Stimulated activated naive CD4-positive, alpha-beta T cell treated with Interleukin-2 at 50 U/mL for 16 hours (primary cell): Measurements from ENCODE around the gene EMILIN2.
A peak's percentile ranks its signal among the peaks of the same experiment; 100 is the strongest.
"Not testable (repeated sequence)": the region's sequence is repeated elsewhere in the genome, so short reads cannot be mapped to it uniquely, and the experiment has no call there.

ENCODE experiments used
- DNase-seq: peaks from one replicate; lab custom pipeline; 2025; lab: John Stamatoyannopoulos, UW

EMILIN2 gene

DNA sequence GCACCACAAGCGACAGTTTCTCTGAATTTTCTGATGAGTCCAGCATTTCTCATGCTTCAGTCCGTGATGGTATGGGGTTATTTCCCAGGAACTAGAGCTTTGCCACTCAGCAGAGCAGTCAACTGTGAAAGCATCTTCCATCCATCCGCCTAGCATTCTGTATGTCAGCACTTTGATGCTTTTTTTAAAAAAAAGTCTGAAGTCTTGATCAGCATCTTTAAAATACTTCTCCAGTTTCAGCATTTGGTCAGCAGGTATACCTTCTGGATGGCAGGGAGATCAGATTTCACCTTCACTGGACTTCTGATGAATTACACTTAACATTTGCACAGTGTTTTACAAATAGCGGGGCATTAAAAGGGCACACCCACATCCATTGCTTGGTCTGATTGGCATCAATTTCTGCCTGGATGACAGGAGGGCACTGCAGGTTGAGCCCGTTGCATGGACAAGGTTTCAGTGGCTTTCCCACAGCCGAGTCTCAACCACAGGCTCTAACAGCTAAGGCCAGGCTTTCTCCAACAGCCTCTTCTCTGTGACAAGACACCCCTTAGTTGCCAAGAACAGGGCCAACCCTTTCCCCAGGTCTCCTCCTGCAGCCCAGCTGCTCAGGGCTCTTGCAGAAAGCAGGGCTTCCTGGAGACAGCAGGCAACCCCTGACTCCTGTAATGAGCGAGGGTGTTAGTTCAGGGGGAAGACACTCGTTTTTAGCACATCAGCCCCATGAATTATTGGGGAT lies 54.0 kb downstream of the EMILIN2 start:
- no peak for DNase-seq

DNA sequence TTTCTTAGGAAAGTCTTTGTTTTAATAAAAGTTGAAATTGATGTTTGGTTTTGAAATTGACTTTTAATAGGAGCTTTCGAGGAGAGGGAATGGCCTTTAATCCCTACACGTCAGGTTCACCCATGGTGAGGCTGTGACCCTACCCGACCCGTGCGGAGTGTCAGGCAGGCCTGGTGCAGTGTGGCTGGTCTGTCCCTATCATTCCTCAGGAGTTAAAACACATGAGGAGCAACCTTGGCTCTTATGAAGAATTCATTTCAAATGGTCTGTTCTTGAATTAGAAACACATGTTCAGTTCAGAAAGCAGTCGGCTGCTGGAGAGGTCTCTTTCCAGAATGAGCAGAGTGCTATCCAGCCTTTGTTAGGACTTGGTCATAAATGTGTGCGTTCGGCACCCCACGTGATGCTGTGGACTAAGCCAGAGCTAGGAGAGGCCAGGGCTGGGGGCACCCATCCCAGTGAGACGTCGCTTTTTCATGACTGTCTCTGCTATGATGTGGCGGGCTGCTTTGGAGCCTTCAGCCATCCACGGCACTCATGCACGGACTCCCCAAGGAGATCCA lies 54.7 kb downstream of the EMILIN2 start:
- DNase-seq = no peak

GRCh38 chr18:2902327-2902726 lies 55.5 kb downstream of the EMILIN2 start:
- DNase-seq = no peak

- DNase-seq = no peak
Measured at GRCh38 chr18:2903006-2903405, 56.2 kb downstream of the EMILIN2 start.

GRCh38 chr18:2905854-2906703 lies 59.3 kb downstream of the EMILIN2 start:
- DNase-seq = peak; percentile 28

DNA sequence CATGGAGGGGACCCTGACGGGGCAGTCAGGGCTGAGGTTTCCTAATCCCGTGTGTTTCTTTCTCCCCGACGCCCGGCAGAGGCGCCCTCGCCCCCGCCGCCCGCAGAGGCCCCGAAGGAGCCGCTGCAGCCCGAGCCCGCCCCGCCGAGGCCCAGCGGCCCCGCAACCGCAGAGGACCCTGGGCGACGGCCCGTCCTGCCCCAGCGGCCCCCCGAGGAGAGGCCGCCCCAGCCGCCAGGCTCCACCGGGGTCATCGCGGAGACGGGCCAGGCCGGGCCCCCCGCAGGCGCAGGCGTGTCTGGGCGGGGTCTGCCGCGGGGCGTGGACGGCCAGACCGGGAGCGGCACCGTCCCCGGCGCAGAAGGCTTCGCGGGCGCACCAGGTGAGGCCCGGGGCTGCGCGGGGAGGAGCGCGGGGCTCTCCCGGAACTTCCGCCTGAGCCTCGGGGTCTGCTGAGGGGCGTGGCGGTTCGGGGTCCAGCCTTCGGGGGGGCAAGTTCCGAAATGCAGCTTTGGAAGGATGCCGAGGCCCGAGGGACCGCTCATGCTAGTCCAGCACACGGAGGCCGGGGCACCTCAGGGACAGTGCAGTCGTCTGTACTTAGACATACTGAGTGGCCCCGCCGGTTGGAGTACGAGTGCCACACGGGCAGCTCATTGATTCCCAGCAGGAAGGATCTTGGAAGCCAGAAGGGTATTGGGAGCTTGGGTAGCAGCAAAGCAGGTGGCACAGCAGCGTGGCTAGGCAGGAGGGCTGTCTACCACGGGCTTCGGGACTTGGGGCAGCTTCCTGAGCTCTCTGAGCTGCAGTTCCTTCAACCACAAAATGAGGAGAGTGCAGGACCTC lies 60.1 kb downstream of the EMILIN2 start:
- DNase-seq = peak; percentile 48

GRCh38 chr18:2907550-2908135 lies 60.8 kb downstream of the EMILIN2 start:
- DNase-seq = no peak

DNA sequence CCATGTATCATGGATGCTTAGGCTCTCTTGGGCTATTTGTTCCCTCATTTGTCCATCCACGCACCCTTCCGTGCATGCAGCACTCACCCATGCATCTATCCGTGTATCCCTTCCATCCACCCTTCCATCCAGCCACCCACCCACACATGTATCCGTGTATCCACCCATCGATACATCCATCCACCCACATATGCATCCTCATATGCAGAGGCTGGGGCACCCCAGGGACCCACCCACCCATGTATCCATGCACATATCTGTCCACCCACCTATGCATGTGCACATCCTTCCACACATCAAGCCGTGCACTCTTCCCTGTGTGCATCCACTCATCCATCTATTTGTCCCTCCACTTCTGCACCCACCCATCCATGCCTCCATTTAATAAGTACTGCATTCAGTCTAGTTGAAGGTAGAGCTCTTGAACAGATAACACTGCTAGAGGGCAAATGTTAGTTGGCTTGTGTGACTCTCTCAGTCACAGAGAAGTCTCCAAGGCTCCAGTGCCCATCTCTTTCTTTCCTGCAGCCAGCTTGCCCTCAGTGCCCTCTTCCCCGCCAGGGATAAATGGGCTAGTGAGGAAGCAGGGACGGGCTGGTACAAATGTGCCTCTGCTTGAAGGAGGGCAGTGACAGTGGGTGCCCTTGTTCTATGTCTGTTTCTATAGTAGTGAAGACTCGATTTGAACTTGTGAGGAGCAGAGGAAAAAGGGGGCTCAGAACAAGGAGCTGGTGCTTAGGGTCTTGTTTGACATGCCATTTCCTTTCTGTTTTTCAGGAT lies 61.5 kb downstream of the EMILIN2 start:
- no peak for DNase-seq

DNA sequence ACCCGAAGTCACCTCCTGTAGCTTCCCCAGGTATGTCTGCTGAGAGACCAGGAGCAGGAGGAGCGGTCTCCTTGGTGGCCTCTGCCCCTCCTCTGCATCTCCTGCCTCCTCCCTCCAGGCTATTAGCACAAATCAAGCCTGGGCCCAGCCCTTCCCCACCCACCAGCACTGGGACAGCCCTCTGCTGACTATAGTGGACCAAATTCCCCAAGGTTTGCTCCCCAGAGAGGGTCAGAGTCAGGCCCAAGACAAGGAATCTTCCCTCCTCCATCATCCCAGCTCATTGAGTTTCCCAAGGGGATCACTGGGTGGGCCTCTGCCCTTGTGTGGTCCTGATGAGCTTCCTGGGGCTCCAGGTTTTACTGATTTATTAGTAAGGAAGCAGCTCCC lies 62.1 kb downstream of the EMILIN2 start:
- DNase-seq = no peak

DNA sequence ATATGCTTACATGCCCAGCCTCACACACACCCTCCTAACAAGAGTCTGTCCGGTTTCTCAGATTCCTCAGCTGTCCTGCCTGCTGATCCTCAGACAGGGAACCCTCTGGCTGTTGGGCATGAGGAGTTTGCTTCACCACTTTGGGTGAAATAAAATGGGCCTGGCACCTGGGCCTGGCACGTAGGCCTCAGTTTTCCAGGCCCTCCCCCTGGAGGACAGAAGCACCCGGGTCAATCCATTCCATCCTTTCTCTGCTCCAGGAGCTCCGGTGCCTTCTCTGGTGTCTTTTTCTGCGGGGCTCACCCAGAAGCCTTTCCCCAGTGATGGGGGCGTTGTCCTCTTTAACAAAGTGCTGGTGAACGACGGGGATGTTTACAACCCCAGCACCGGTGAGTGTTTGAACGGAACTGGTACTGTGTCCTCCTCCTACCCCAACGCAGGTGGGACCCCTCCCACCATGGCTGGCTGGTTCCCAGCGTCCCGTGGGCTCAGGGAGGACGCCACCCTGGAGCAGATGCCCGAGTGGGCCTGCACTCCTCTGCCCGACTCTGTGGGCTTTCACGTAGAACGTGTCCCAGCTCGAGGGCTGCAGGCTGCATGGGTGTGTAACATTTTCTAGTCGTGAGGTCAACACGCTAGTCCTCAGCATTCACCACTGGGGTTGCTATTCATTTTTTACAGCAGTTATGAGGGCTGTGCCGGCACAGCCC lies 62.8 kb downstream of the EMILIN2 start:
- DNase-seq = no peak

GRCh38 chr18:2910261-2910660 lies 63.5 kb downstream of the EMILIN2 start:
- no peak for DNase-seq

GRCh38 chr18:2910751-2911425 lies 64.1 kb downstream of the EMILIN2 start:
- no peak for DNase-seq

DNA sequence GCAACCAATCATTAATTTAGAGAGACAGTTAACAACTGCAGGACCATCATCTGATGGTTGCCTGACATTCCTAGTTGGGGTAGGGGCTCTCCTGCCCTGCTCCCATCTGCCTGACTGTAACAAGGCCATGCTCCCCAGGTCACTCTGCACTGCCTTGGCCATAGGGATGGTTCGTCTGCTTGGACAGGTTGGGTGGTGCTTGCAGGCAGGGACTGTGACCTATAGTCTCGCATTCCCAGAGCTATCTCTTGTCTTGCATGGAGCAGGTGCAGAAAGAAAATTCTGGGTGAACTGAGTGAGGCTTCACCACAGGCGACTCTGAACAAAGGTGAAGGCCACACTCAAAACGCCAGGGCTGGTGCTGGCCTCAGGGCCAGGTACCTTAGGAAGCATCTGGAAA lies 64.7 kb downstream of the EMILIN2 start:
- DNase-seq = no peak

GRCh38 chr18:2912357-2913299 lies 65.8 kb downstream of the EMILIN2 start:
- no peak for DNase-seq

- no peak for DNase-seq
Measured at GRCh38 chr18:2913398-2914005, 66.7 kb downstream of the EMILIN2 start.

- DNase-seq = no peak
Measured at GRCh38 chr18:2914185-2914880, 67.5 kb downstream of the EMILIN2 start.

DNA sequence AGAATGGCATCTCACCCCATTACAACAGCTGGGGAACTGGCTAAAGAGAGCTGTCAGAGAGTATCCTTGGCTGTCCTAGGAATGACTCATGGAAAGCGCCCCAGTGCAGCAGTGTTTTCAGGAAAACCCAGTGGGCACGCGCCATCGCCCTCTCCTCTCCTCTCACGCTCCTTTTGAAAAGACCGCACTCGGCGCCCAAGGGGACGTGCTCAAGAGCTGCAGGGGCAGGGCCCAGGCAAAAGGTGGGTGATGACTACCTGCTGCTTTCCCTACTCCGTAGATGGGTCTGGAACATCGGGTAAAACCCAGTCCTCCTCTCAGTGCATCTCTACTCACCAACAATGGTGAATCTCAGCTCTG lies 68.1 kb downstream of the EMILIN2 start:
- no peak for DNase-seq

DNA sequence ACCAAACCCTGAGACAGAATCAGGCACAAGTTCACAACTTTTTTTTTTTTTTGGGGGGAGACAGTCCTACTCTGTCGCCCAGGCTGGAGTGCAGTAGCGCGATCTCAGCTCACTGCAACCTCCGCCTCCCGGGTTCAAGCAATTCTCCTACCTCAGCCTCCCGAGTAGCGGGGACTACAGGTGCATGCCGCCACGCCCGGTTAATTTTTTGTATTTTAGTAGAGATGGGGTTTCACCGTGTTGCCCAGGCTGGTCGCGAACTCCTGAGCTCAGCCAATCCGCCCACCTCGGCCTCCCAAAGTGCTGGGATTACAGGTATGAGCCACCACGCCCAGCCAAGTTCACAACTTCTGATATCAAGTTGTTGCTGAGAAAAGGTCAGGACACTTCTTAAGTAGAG lies 68.7 kb downstream of the EMILIN2 start:
- DNase-seq = not testable (repeated sequence)
